GM21528 (cell line): ENCODE measurements around the gene PRDX6.
"Not testable (repeated sequence)": the region's sequence is repeated elsewhere in the genome, so short reads cannot be mapped to it uniquely, and the experiment has no call there.

ENCODE experiments used
- ATAC-seq: cut with Tn5 transposase; IDR thresholded peaks from one replicate; pipeline ENCODE4 v1.9.1; 2021; ENCODE audit warnings: mild to moderate bottlenecking, moderate library complexity; ENCODE audit not compliant: unreplicated experiment, low FRiP score

Gene PRDX6

DNA sequence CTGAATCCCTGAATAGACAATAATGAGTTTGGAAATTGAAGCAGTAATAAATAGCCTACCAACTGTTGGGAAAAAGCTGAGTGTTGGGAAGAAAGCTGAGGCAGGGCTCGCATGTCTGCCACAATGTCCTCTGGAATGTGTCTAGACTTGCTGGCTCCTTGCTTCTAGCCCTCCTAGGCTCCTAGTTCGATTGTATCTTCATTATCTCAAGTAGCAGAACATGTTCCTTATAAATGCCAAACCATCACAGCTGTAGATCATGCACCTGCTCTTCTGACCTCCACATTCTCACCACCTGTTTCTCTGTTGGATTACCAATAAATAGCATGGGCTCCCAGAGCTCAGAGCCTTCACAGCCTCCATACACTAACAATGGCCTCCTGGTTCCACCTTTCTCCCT is 12.9 kb upstream of the PRDX6 start:
- ATAC-seq = not testable (repeated sequence)

DNA sequence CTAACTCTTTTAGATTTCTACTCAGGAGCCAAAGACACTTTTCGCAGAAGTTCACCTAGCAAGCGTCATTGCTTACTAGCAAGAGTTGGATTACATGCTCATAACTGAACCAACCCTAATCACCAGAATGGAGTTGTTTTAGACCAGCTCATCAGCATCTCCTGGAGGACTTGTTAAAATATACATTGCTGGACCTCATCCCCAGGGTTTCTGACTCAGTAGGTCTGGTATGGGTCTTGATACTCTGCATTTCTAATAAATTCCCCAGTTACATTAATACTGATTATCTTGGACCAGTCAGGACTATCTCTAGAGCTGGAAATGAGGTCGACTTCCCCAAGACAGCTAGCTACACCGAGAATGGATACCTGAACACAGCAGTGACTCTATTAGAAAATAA is 9.7 kb upstream of the PRDX6 start:
- ATAC-seq = no peak

DNA sequence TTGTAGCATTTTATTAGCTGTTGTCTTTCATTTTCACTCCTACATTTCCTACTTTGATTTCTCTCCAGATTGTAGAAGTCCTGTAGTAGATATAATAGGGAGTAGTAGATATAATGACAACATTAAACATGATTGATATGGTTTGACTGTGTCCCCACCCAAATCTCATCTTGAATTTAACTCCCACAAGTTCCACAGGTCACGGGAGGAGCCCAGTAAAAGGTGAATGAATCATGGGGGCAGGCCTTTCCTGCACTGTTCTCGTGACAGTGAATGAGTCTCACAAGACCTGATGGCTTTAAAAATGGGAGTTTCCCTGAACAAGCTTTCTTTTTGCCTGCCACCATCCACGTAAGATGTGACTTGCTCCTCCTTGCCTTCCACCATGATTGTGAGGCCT is 7.5 kb upstream of the PRDX6 start:
- no peak for ATAC-seq

DNA sequence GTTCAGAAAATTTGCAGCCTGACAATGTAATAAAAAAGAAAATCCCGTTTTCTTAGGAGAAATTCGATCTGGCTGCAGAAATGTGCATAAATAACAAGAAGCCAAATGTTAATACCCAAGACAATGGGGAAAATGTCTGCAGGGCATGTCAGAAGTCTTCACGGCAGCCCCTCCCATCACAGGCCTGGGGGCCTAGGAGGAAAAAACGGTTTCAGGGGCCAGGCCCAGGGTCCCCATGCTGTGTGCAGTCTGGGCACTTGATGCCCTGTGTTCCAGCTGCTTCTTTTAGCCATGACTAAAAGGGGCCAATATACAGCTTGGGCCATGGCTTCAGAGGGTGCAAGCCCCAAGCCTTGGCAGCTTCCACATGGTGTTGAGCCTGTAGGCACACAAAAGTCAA is 6.5 kb upstream of the PRDX6 start:
- ATAC-seq = no peak

DNA sequence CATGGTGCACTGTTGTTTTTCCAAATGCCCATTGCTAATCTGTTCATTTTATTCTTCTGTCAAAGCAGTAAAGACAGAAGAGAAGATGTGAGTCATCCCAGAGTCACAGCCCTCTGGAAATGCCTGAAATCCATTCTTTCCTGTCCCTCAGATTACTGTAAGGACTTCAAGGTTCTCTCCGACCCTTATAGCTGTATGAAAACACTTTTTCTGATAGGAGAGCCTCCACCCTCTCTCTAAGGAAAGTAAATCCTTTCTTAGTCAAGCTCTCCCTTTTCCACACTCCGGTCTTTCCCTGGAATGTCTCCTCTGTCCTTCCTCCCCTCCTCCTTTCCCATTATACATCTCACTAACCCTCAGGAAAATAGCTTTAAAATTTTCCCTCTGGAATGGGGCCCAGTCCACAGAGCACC is 3.5 kb upstream of the PRDX6 start:
- no peak for ATAC-seq

DNA sequence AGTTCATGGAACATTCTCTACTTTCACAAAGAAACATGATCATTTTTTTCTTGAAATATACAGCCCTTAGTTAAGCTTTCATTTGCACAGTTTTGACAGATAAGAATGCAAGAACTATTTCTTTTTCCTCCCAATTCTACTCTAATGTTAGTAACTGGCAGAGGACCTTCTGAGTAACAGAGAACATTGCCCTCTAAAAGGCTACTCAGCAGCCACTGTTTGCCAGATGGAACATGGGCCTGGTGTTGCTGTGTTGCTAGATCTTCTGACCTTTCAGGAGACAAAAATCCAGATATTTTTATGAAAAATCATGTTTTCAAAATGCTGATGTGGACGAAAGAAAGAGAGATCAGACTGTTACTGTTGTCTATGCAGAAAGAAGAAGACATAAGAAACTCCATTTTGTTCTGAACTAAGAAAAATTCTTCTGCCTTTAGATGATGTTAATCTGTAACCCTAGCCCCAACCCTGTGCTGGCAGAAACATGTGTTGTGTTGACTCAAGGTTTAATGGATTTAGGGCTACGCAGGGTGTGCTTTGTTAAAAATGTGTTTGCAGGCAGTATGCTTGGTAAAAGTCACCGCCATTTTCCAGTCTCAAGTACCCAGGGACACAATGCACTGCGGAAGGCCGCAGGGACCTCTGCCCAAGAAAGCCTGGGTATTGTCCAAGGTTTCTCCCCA is 2.9 kb upstream of the PRDX6 start:
- no peak for ATAC-seq

DNA sequence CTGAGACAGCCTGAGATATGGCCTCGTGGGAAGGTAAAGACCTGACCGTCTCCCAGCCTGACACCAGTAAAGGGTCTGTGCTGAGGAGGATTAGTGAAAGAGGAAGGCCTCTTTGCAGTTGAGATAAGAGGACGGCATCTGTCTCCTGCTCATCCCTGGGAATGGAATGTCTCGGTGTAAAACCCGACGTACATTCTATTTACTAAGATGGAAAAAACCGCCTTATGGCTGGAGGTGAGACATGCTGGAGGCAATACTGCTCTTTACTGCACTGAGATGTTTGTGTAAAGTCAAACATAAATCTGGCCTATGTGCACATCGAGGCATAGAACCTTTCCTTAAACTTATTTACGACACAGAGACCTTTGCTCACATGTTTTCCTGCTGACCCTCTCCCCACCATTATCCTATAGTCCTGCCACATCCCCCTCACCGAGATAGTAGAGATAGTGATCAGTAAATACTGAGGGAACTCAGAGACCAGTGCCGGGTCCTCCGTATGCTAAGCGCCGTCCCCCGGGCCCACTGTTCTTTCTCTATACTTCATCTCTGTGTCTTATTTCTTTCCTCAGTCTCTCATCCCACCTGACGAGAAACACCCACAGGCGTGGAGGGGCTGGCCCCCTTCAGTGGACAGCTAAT is 2.2 kb upstream of the PRDX6 start:
- not testable (repeated sequence) for ATAC-seq

DNA sequence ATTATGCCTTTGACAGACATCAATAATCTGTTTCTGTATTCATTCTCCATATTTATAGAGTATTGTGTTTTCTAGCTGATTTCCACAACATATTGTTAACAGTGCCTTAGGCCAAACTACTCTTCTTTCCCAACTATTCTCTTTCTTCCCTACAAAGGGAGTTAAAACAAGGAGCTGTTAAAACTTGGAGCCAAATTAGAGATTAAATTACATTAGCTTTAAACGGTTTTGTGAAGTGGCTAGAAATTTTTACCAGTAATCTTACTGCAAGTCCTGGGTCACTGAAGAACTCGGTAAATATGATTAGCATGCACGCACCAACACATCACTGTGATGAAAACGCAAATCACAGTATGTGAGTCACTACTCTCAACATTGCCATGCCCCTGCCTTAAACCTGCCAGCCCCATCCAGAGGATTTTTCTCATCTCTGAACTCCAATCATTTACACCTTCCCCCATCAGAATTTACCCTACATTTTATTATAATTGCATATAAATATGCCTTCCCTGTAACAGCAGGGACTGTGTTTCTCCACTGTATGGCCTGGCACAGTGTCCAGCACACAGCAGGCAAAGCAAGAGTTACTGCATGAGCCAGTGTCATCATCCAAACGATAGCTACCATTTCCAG is 1.5 kb upstream of the PRDX6 start:
- no peak for ATAC-seq

DNA sequence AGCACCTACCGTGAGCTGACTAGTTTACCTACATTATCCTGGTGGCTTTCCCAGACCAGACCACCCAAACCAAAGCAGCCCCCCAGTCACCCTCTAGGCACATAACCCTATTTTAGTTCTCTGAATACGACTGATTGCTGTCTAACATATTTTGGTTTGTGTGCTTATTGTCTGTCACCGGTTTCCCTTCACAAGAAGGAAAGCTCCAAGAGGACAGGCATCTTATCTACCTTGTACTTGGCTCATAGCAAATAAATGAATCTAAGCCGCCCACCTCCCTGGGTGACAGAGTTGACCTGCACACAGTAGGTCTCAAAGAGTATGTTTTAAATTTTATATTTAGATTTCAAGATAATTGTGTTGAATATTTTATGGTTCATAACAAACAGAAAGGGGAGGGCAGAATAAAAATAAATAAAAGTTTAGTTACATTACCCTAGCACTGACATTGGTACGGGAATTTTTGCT is 904 bp upstream of the PRDX6 start:
- ATAC-seq = no peak

DNA sequence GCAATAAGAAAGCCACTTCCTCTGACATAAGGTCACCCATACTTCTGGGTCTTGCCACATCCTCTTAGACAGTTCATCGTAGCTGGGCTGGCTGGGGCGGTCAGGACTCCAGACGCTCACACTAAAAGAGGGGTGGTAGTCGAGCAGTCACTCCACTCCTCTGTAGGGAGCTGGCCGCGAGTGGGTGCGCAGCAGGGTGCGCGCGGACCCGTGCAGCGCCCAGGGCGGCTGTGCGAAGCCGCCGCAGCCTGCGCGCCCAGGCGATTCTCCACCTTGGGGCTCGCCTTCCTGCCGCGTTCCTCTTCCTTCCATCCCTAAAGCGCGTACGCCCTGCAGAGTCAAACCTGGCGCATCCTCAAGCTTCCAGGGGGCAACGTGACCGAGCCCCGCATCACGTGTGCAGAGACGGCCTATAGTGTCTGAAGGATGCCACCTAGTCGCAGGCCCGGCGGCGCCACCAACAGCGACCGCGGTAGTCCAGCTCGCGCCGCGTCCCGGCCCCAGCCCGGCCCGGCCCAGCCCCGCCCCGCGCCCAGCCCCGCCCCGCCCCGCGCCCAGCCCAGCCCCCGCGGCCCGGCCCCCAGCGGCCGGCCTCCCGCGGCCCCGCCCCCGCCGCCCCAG is 360 bp upstream of the PRDX6 start:
- ATAC-seq = peak; percentile 85

DNA sequence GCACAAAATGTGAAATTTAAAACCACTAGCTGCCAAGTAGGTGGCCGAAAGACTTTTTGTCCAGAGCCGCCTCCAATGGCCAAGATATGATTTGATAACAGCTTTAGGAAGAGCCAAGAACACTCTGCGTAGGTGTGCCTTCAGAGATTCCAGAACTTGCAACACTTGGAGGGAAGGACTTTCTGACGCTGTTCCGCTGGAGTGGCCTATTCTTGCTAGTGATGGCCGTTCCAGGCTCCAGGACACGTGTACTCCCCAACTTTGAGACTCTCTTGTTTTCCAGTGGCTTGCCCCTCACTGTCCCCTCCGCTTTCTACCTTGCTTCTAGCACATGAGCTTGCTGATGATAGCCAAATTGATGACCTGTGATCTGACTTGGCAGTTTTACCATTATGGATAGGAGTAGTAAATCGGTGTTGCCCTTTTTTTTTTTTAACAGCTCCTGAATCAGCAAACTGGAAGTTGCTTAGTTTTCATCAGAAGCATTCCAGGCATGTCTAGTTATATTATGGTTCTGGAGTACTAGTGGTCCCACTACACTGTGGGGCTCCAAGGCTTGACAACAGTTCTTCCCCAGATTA is 1.0 kb downstream of the PRDX6 start:
- no peak for ATAC-seq

DNA sequence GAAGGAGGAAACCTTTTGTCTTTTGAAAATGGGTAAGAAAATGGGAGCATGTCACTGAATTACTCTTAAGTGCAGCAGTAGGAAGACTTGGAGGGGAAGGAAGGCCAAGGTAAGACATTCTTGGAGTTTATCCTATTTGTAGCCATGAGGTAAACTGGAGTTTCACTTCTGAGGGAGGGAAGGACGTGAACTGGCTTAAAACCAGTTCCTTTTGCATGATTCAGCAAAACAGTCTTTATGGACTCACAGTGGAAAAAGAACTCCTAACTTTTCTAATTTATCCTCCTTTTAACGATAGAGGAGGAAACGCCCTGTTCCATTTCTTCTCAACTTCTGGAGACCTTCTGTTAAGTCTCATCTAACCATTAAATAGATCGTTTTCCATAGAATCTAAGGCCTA is 2.5 kb downstream of the PRDX6 start:
- ATAC-seq = no peak

DNA sequence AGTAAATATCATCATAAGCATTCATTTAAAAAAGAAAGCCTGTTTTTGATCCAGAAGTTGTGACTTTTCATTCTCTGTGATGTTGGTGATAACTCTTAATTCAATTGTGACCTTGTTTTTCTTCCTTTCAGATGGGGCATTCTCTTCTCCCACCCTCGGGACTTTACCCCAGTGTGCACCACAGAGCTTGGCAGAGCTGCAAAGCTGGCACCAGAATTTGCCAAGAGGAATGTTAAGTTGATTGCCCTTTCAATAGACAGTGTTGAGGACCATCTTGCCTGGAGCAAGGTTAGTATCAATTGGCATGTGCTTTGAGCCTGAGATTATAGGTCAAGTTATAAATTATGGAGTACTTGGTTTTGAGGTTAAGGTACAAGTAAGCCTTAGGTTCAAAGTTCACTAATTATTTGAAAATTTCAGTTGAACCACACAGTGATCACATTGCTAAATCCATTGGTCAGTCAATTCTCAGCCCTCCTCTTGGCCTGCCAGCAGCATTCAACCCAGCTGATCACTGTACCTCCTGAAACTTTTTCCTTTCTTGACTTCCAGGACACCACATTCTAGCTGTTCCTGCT is 4.1 kb downstream of the PRDX6 start:
- ATAC-seq = no peak

DNA sequence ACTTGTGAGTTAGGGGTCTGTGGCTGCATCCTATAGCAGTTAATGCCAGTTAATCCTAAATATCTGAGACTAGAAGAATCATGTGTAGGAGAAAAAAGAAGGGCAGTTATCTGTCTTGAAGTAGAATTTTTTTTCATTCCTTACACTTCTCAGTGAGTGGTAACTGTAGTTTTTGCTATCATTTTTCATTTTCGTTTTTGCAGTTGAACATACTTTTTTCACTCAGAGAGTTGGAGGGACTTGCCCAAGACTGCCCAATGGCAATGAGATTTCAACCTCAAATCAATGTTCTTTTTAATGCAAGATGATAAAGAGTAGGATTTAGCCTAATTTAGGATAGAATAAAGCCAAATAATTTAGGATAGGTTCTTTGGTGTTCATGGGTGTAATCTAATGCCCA is 5.5 kb downstream of the PRDX6 start:
- ATAC-seq = no peak

DNA sequence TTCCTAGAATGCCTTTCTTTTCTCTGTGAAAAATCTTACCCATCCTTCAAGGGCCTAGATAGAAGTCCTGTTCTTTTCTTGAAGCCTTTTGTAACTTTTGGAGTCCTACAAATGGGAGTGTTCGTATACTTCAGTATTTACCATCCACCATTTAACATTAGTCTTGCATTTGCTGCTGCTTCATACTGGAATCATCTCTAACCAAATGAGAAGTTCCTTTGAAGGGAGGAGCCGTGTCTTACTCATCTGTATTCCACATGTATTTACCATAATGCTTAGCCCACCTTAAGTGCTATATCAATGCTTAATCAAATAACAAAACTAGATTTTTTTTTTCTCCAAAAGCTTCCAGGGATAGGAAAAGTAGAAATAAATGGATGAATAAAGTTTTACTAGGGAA is 7.1 kb downstream of the PRDX6 start:
- ATAC-seq = no peak

DNA sequence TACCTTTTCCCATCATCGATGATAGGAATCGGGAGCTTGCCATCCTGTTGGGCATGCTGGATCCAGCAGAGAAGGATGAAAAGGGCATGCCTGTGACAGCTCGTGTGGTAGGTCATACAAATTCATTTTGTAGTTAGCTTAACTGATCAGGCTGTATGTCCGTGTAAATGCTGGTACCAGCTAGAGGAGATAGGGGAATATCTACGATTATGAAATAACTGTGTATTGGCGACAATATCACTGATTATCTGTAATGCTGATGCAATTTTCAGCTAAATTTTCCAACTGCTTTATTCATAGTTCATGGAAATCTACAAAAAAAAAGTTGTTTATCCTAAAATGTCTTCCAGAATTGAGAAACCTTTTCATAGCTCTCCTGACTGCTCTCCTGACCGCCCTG is 8.3 kb downstream of the PRDX6 start:
- no peak for ATAC-seq

DNA sequence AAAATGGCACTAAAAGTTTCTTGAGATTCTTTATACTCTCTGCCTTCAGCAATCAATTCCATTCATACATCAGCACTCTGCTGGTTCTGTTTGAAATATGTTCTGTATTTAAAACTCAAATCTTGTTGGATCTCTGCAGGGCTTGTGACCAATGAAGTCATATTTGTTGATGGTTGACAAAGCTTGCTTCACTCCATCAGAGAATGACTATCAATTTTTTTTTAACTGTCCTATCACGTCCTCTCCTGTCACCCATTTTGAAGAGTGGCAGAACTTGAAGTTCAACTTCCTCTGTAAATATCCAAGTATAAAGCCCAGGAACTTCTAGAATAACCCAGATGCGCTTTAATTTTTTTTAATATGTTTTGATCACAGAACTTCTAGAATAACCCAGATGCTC is 10.9 kb downstream of the PRDX6 start:
- ATAC-seq = no peak

DNA sequence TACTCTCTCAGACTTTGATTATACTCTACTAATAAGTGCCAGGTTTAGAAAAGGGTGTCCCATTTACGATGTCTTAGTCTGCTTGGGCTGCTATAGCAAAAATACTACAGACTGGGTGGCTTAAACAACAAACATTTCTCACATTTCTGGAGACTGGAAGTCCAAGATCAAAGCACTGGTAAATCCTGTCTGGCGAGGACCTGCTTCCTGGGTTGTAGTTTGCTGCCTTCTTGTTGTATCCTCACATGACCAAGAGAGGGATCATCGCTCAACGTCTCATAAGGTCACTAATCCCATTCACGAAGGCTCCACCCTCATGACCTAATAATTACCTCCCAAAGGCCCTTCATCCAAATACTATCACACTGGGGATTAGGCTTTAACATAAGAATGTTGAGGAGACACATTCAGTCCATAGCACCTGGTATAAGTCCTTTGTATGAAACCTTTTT is 12.0 kb downstream of the PRDX6 start:
- ATAC-seq = no peak

DNA sequence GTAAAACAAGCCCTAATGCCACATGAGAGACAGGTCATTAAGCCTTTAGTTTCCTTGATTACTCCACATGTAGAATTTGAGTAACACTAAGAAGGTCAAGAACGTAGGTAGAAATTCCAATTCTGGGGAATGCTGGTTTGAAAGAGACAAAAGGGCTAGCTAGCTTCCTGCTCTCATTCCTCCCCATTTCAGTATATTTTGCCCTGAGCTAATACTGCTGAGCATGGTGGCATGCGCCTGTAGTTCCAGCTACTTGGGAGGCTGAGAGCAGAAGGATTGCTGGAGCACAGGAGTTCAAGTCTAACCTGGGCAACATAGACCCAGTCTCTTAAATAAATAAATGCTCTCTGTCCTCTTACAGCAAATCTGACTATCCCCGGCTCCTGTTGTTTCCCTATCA is 12.8 kb downstream of the PRDX6 start:
- no peak for ATAC-seq

DNA sequence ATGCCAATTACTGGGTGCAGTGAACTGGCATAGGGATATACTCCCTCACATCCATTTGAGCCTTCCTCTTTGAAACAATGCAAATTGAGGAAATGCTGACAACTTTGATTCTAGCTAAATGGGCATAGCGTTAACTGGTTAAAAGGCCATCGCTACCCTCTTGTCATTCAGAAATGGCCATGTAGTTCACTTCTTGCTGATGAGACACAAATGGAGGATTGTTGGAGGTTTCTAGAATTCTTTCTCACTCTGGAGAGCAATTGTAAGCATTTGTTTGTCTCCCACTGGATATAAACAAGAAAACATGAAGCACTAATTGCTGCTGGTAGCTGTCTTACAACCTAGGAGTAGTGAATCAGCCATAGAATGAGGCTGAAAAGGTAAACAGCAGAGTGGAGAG is 14.4 kb downstream of the PRDX6 start:
- no peak for ATAC-seq

DNA sequence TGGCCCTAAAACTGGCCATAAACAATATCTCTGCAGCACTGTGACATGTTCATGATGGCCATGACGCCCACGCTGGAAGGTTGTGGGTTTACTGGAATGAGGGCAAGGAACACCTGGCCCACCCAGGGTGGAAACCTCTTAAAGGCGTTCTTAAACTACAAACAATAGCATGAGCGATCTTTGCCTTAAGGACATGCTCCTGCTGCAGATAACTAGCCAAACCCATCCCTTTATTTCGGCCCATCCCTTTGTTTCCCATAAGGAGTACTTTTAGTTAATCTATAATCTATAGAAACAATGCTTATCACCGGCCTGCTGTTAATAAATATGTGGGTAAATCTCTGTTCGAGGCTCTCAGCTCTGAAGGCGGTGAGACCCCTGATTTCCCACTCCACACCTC is 16.0 kb downstream of the PRDX6 start:
- not testable (repeated sequence) for ATAC-seq
